ENCODE results near the gene CHST6.

CHST6 gene

GRCh38 chr16:75535901-75536300 is 40.7 kb upstream of the CHST6 start, which contains the start of gene CHST5:
Gene CHST5 (minus strand): TSS chr16:75536108. CDS start chr16:75530384, 5,724 bp downstream.
- ChIA-PET POLR2A (no interaction called here), CTCF (interaction anchor here (0.6 to 1.8 kb wide), 4 partner anchors 13 to 71 kb away, joined by 3 to 11 read pairs (median 4); no protein-coding TSS in a partner anchor)
- TF ChIP-seq GLI4 (tag by site-specific recombination; IDR thresholded peaks at IDR 0.05) (no peak), ZNF544 (tag by site-specific recombination; IDR thresholded peaks at IDR 0.05) (no peak), MZF1 (tag by site-specific recombination; IDR thresholded peaks at IDR 0.05; ENCODE audit: borderline replicate concordance) (no peak), ZNF624 (tag by site-specific recombination; IDR thresholded peaks at IDR 0.05) (no peak), ZNF585B (tag by site-specific recombination; IDR thresholded peaks at IDR 0.05) (no peak), ZNF488 (tag by site-specific recombination; IDR thresholded peaks at IDR 0.05) (no peak), PBX3 (CRISPR knock-in tag; IDR thresholded peaks at IDR 0.05) (no peak), ZNF518A (tag by site-specific recombination; conservative IDR thresholded peaks at IDR 0.05; ENCODE audit: low read depth) (no peak)
- no peak within 1 kb of the TSS for H3K4me3 ChIP-seq (ENCODE audit: low read depth, low read length)
- no peak within 1 kb of the TSS for H3K27ac ChIP-seq (ENCODE audit: extremely low read depth, low read depth, low read length)
- no peaks in the 10 kb centered on the region for H3K36me3 ChIP-seq (ENCODE audit: control insufficient read depth in 2 of 2, insufficient read depth in 1 of 2, low read length in 2 of 2)
- H3K4me1 ChIP-seq (ENCODE audit: control insufficient read depth, insufficient read depth, low read length) = no peaks in the 10 kb centered on the region
- no peaks in the 10 kb centered on the region for H3K9me3 ChIP-seq (ENCODE audit: control insufficient read depth, insufficient read depth, low read depth, low read length)

- H3K4me3 ChIP-seq (ENCODE audit: low read depth, low read length) = no peak overlapping the region
- H3K9me3 ChIP-seq (ENCODE audit: control insufficient read depth, insufficient read depth, low read depth, low read length) = no peaks in the 10 kb centered on the region
- POLR2A ChIA-PET = interaction anchor here (1.0 kb wide), 1 partner anchor 19 kb away, joined by 4 read pairs; no protein-coding TSS in a partner anchor
- CTCF ChIA-PET = interaction anchor here (0.6 to 1.8 kb wide), 4 partner anchors 13 to 70 kb away, joined by 3 to 11 read pairs (median 4); no protein-coding TSS in a partner anchor
- no peaks in the 10 kb centered on the region for H3K4me1 ChIP-seq (ENCODE audit: control insufficient read depth, insufficient read depth, low read length)
- H3K27ac ChIP-seq (ENCODE audit: extremely low read depth, low read depth, low read length) = no peak overlapping the region
- TF ChIP-seq ZNF791 (tag by site-specific recombination; IDR thresholded peaks at IDR 0.05) = no peak
- no peak for TF ChIP-seq INSM2 (tag by site-specific recombination; IDR thresholded peaks at IDR 0.05)
- TF ChIP-seq ZNF302 (tag by site-specific recombination; IDR thresholded peaks at IDR 0.05; ENCODE audit: low read depth) = no peak
- TF ChIP-seq SP3 (tag by site-specific recombination; IDR thresholded peaks at IDR 0.05) = no peak
- TF ChIP-seq ZNF596 (tag by site-specific recombination; IDR thresholded peaks at IDR 0.05) = no peak
- no peak for TF ChIP-seq ZBTB1 (tag by site-specific recombination; IDR thresholded peaks at IDR 0.05)
- no peak for TF ChIP-seq ZNF701 (tag by site-specific recombination; IDR thresholded peaks at IDR 0.05)
- no peak for TF ChIP-seq ZNF610 (tag by site-specific recombination; IDR thresholded peaks at IDR 0.05; ENCODE audit: borderline replicate concordance)
- no peak for TF ChIP-seq ZNF707 (tag by site-specific recombination; IDR thresholded peaks at IDR 0.05)
- TF ChIP-seq ZNF426 (tag by site-specific recombination; IDR thresholded peaks at IDR 0.05) = no peak
- no peak for TF ChIP-seq MEIS1 (CRISPR knock-in tag; IDR thresholded peaks at IDR 0.05; ENCODE audit: borderline replicate concordance)
- no peak for TF ChIP-seq ZNF544 (tag by site-specific recombination; IDR thresholded peaks at IDR 0.05)
- no peak for TF ChIP-seq ZNF785 (tag by site-specific recombination; IDR thresholded peaks at IDR 0.05)
- no peaks in the 10 kb centered on the region for H3K36me3 ChIP-seq (ENCODE audit: control insufficient read depth in 2 of 2, insufficient read depth in 1 of 2, low read length in 2 of 2)
Measured at GRCh38 chr16:75535211-75535843, 40.1 kb upstream of the CHST6 start.
